Chondrocyte (in vitro differentiated cells): ENCODE results near the gene GJB4. TPM values are rescaled to one million over a fixed set of nuclear protein-coding genes. Genes with fewer than 3 reads are reported as not detected.

ENCODE experiments used
- DNase-seq: peaks from one replicate; pipeline ENCODE4 v3.0.0; 2021; ENCODE audit warnings: mixed read lengths, low spot score
- H3K27ac Mint-ChIP-seq: one replicate; pipeline ENCODE4 v1.8.0; 2021; ENCODE audit warnings: mild to moderate bottlenecking, moderate library complexity, mixed read lengths; ENCODE audit not compliant: unreplicated experiment
- H3K27me3 Mint-ChIP-seq: 2 replicates; pipeline ENCODE4 v1.8.0; 2021; ENCODE audit warnings: low read depth, mixed read lengths
- H3K36me3 Mint-ChIP-seq: 2 replicates; pipeline ENCODE4 v1.8.0; 2021; ENCODE audit warnings: low read depth, mixed read lengths
- H3K4me1 Mint-ChIP-seq: 2 replicates; pipeline ENCODE4 v1.8.0; 2021; ENCODE audit warnings: low read depth, mild to moderate bottlenecking, mixed read lengths
- H3K4me3 Mint-ChIP-seq: one replicate; pipeline ENCODE4 v1.8.0; 2021; ENCODE audit warnings: mild to moderate bottlenecking, moderate library complexity, mixed read lengths; ENCODE audit not compliant: unreplicated experiment
- H3K9me3 Mint-ChIP-seq: 2 replicates; pipeline ENCODE4 v1.8.0; 2021; ENCODE audit warnings: low read depth, mixed read lengths
- CTCF ChIP-seq: fragments of 200-600 bp; sonication (generic); IDR thresholded peaks from 2 replicates; pipeline ENCODE4 v1.5.0; 2021; ENCODE audit warnings: antibody characterized with exemption, mild to moderate bottlenecking, moderate library complexity
- total RNA-seq: library from RNA; stranded (reverse); gene quantifications from 3 replicates; pipeline ENCODE4 v1.2.1, GENCODE V29; 2021

The GJB4 gene
- total RNA-seq, 1 donor from 2014 or later: not detected

- H3K36me3 Mint-ChIP-seq: no peaks in the 10 kb centered on the region
Measured at GRCh38 chr1:34781071-34781843, 21.7 kb downstream of the GJB4 start, which contains the start of gene GJB3. Gene GJB3 (plus strand): TSS chr1:34781214. CDS start chr1:34784763, 3,549 bp downstream.

GRCh38 chr1:34781844-34782391, 22.4 kb downstream of the GJB4 start:
- Mint-ChIP-seq H3K9me3 (no peaks in the 10 kb centered on the region), H3K36me3 (no peaks in the 10 kb centered on the region), H3K4me3 (peak overlapping the region; percentile 22), H3K4me1 (peaks cover 14% of the 10 kb centered on the region), H3K27me3 (peaks cover 41% of the 10 kb centered on the region), H3K27ac (no peak overlapping the region)
- DNase-seq: no peak
- TF ChIP-seq CTCF: no peak

More at GRCh38 chr1:34781071-34781843, 21.7 kb downstream of the GJB4 start, which contains the start of gene GJB3:
- no peaks in the 10 kb centered on the region for H3K9me3 Mint-ChIP-seq
- H3K27me3 Mint-ChIP-seq: peaks cover 41% of the 10 kb centered on the region
- DNase-seq: no peak
- peaks cover 8% of the 10 kb centered on the region for H3K4me1 Mint-ChIP-seq
- H3K4me3 Mint-ChIP-seq: peak within 1 kb of the TSS; percentile 56
- no peak within 1 kb of the TSS for H3K27ac Mint-ChIP-seq
- no peak for TF ChIP-seq CTCF

GRCh38 chr1:34784751-34785221, 25.2 kb downstream of the GJB4 start:
- no peak for DNase-seq
- Mint-ChIP-seq H3K36me3 (peaks cover 2% of the 10 kb centered on the region), H3K27ac (no peak overlapping the region), H3K4me3 (no peak overlapping the region), H3K27me3 (peaks cover 21% of the 10 kb centered on the region), H3K4me1 (peaks cover 27% of the 10 kb centered on the region), H3K9me3 (peaks cover 7% of the 10 kb centered on the region)
- no peak for TF ChIP-seq CTCF

GRCh38 chr1:34785231-34785874, 25.8 kb downstream of the GJB4 start:
- H3K36me3 Mint-ChIP-seq: peaks cover 2% of the 10 kb centered on the region
- TF ChIP-seq CTCF: no peak
- no peak overlapping the region for H3K4me3 Mint-ChIP-seq
- no peak for DNase-seq
- peaks cover 7% of the 10 kb centered on the region for H3K9me3 Mint-ChIP-seq
- H3K27ac Mint-ChIP-seq: no peak overlapping the region
- H3K4me1 Mint-ChIP-seq: peaks cover 27% of the 10 kb centered on the region
- peaks cover 17% of the 10 kb centered on the region for H3K27me3 Mint-ChIP-seq

- H3K4me1 Mint-ChIP-seq: peaks cover 30% of the 10 kb centered on the region
- no peak for DNase-seq
- peaks cover 12% of the 10 kb centered on the region for H3K27me3 Mint-ChIP-seq
- H3K4me3 Mint-ChIP-seq: no peak overlapping the region
- H3K9me3 Mint-ChIP-seq: peaks cover 7% of the 10 kb centered on the region
- no peak for TF ChIP-seq CTCF
- peaks cover 2% of the 10 kb centered on the region for H3K36me3 Mint-ChIP-seq
- H3K27ac Mint-ChIP-seq: no peak overlapping the region
Measured at GRCh38 chr1:34785875-34786470, 26.4 kb downstream of the GJB4 start.
